Endothelial cell of umbilical vein (primary cell): Measurements from ENCODE around the gene KIF9. TPM values are rescaled to one million over a fixed set of nuclear protein-coding genes. Genes with fewer than 3 reads are reported as not detected.

ENCODE experiments used
- BruUV-seq: library from RNA; stranded (reverse); fragments of 400-500 nt; replicated peaks from 2 replicates; lab custom pipeline; 2021; lab: Mats Ljungman, UMichigan
- CTCF ChIA-PET: fragments of 300-600, 350-600 bp; sonication (Branson Sonifier 250); formaldehyde crosslinking; loops from one replicate; lab custom pipeline; 2021; ENCODE audit warnings: antibody characterized with exemption, inconsistent platforms; lab: Charles Lee
- POLR2A ChIA-PET: fragments of 300-600, 350-600 bp; sonication (Branson Sonifier 250); formaldehyde crosslinking; loops from one replicate; lab custom pipeline; 2021; ENCODE audit warnings: antibody characterized with exemption, inconsistent platforms; lab: Charles Lee
- DNase-seq: peaks from one replicate; pipeline ENCODE4 v3.0.0-alpha.2; 2011; ENCODE audit warnings: low read depth, low spot score
- FAIRE-seq: peaks from 2 replicates; lab custom pipeline; 2011; peaks lifted over from hg19 to GRCh38; lab: Jason Lieb, UNC
- H2AFZ ChIP-seq: 2 replicates; pipeline ENCODE4 v1.6.0; 2012; ENCODE audit warnings: low read depth, low read length, control low read depth, inconsistent platforms
- H3K27ac ChIP-seq: 2 replicates; pipeline ENCODE4 v1.5.1; 2011; ENCODE audit warnings: low read depth, mild to moderate bottlenecking, control low read depth, low read length, moderate library complexity; ENCODE audit not compliant: insufficient read depth
- H3K27me3 ChIP-seq, 2 experiments: 2 replicates each; pipeline versions ENCODE4 v1.6.0 to v1.6.1; 2011; ENCODE audit warnings: low read length in 2 of 2, mixed read lengths in 1 of 2; ENCODE audit not compliant: control insufficient read depth in 2 of 2, insufficient read depth in 2 of 2
- H3K36me3 ChIP-seq, 2 experiments: 2 replicates in 1 of 2; 3 replicates in 1 of 2; pipeline ENCODE4 v1.5.1; 2011; ENCODE audit warnings: low read length in 2 of 2, mild to moderate bottlenecking in 1 of 2, moderate library complexity in 1 of 2; ENCODE audit not compliant: control insufficient read depth in 2 of 2, insufficient read depth in 2 of 2; ENCODE audit errors: extremely low read depth in 1 of 2
- H3K4me1 ChIP-seq: 3 replicates; pipeline ENCODE4 v1.5.1; 2011; ENCODE audit warnings: mild to moderate bottlenecking, low read length; ENCODE audit not compliant: control insufficient read depth, insufficient read depth; ENCODE audit errors: extremely low read depth
- H3K4me2 ChIP-seq: 2 replicates; pipeline ENCODE4 v1.6.1; 2011; ENCODE audit warnings: low read length, control low read depth, mixed read lengths; ENCODE audit not compliant: insufficient read depth
- H3K4me3 ChIP-seq, 3 experiments: fragments of 200-600 bp in 1 of 3; sonication (generic), shearing (Covaris generic) in 1 of 3; replicated peaks in 1 of 3; 2 replicates each; pipeline ENCODE4 v1.5.1; 2011 to 2016; ENCODE audit warnings: control low read depth in 3 of 3, low read length in 3 of 3, mild to moderate bottlenecking in 2 of 3, inconsistent platforms in 1 of 3, low read depth in 1 of 3, moderate library complexity in 1 of 3; ENCODE audit not compliant: insufficient read depth in 1 of 3
- H3K79me2 ChIP-seq: 2 replicates; pipeline ENCODE4 v1.6.0; 2012; ENCODE audit warnings: low read length, inconsistent platforms; ENCODE audit not compliant: control insufficient read depth, insufficient read depth
- H3K9ac ChIP-seq: replicated peaks from 2 replicates; pipeline ENCODE3; 2011; ENCODE audit warnings: low read length, control low read depth; ENCODE audit not compliant: insufficient read depth; ENCODE audit errors: extremely low read depth
- H3K9me1 ChIP-seq: replicated peaks from 3 replicates; pipeline ENCODE4 v1.6.0; 2011; ENCODE audit warnings: mild to moderate bottlenecking, low read length; ENCODE audit not compliant: control insufficient read depth, insufficient read depth; ENCODE audit errors: extremely low read depth
- H3K9me3 ChIP-seq: replicated peaks from 2 replicates; pipeline ENCODE4 v1.5.1; 2012; ENCODE audit warnings: low read length, inconsistent platforms; ENCODE audit not compliant: control insufficient read depth, insufficient read depth
- H4K20me1 ChIP-seq: replicated peaks from 2 replicates; pipeline ENCODE3; 2011; ENCODE audit warnings: mild to moderate bottlenecking, low read length; ENCODE audit not compliant: control insufficient read depth, insufficient read depth; ENCODE audit errors: extremely low read depth
- CTCF ChIP-seq, 2 donors: IDR thresholded peaks; 1 replicate in 1 of 2; 2 replicates in 1 of 2; pipeline ENCODE4 v1.5.1; 2011; ENCODE audit warnings: low read length in 2 of 2, mild to moderate bottlenecking in 2 of 2, moderate library complexity in 2 of 2, control low read depth in 1 of 2, inconsistent platforms in 1 of 2, low read depth in 1 of 2; ENCODE audit not compliant: insufficient read depth in 1 of 2; ENCODE audit errors: extremely low read depth in 1 of 2
- EZH2 ChIP-seq: IDR thresholded peaks from 2 replicates; pipeline ENCODE4 v1.6.1; 2012; ENCODE audit warnings: borderline replicate concordance, low read depth, mild to moderate bottlenecking, moderate library complexity, low read length, inconsistent platforms; ENCODE audit not compliant: severe bottlenecking
- GATA2 ChIP-seq: IDR thresholded peaks from 2 replicates; pipeline ENCODE4 v1.7.0; 2011; ENCODE audit warnings: low read depth, mild to moderate bottlenecking, moderate library complexity, mixed read lengths, low read length; ENCODE audit not compliant: insufficient read length, insufficient read depth
- JUN ChIP-seq: IDR thresholded peaks from 2 replicates; pipeline ENCODE4 v1.6.1; 2011; ENCODE audit warnings: borderline replicate concordance, low read depth; ENCODE audit not compliant: insufficient read length, insufficient read depth
- MAX ChIP-seq: IDR thresholded peaks from 2 replicates; pipeline ENCODE4 v1.6.1; 2011; ENCODE audit not compliant: insufficient read depth, insufficient read length
- MYC ChIP-seq: IDR thresholded peaks from one replicate; pipeline ENCODE4 v1.6.1; 2011; ENCODE audit warnings: mild to moderate bottlenecking, low read depth, low read length
- POLR2A ChIP-seq: IDR thresholded peaks from 2 replicates; pipeline ENCODE4 v1.6.1; 2012; ENCODE audit warnings: low read depth, mild to moderate bottlenecking, control low read depth, low read length
- POLR2AphosphoS5 ChIP-seq: IDR thresholded peaks from 2 replicates; pipeline ENCODE4 v1.6.1; 2012; ENCODE audit warnings: low read depth, mild to moderate bottlenecking, control low read depth, low read length, moderate library complexity; ENCODE audit not compliant: insufficient read depth
- dilution Hi-C: fragments of 300-500 bp; cut with MboI; formaldehyde crosslinking; loops from one replicate; pipeline ENCODE4 v1.15.0; 2019; ENCODE audit warnings: low sequenced_read_pairs; ENCODE audit not compliant: extremely low pct_ligation_motif_present
- intact Hi-C: fragments of 100-400 bp; cut with micrococcal nuclease; formaldehyde crosslinking; loops from one replicate; pipeline ENCODE4 v1.10.0; 2022
- polyA plus RNA-seq, 4 experiments: library from polyadenylated mRNA; depleted of rRNA in 3 of 4; stranded (reverse) in 3 of 4; unstranded in 1 of 4; fragments of >200 nt; gene quantifications; 2 replicates each; pipeline versions ENCODE4 v1.2.1 to v1.2.3, GENCODE V29; 2011 to 2012; ENCODE audit warnings: missing spikeins in 1 of 4
- total RNA-seq: library from RNA; stranded (reverse); gene quantifications from 2 replicates; pipeline ENCODE4 v1.2.3, GENCODE V29; 2021

KIF9 gene
- total and polyA plus RNA-seq, 2 donors (not counting 3 experiments of a cell fraction or from before 2014, with no cell fraction given) = 20.5 to 22.4 TPM

- no peak overlapping the region for H3K27ac ChIP-seq
- H3K36me3 ChIP-seq = peaks cover 0 to 16% of the 10 kb centered on the region in 2 experiments
- DNase-seq (no peak), FAIRE-seq (no peak)
- H3K27me3 ChIP-seq = no peaks in the 10 kb centered on the region
- no peak overlapping the region for H3K9ac ChIP-seq
- no peaks in the 10 kb centered on the region for H3K9me1 ChIP-seq
- no TSS peak for BruUV-seq
- ChIA-PET CTCF (interaction anchor here (0.6 to 2.7 kb wide), 52 partner anchors 10 to 618 kb away, joined by 3 to 37 read pairs (median 4); partner anchors contain the start of genes CCDC12, NBEAL2, PTPN23 and SETD2), POLR2A (interaction anchor here (0.6 kb wide), 2 partner anchors 46 to 184 kb away, joined by 3 to 5 read pairs; no protein-coding TSS in a partner anchor)
- H4K20me1 ChIP-seq = no peaks in the 10 kb centered on the region
- H3K9me3 ChIP-seq = no peaks in the 10 kb centered on the region
- intact Hi-C loops = loop anchor here (1.0 to 10.0 kb wide), 6 partner anchors 41 to 616 kb away; partner anchors contain the start of genes KIF9 and KLHL18
- H3K79me2 ChIP-seq = no peaks in the 10 kb centered on the region
- TF ChIP-seq POLR2A (no peak), MYC (no peak), CTCF (IDR thresholded peaks at IDR 0.05; ENCODE audit: extremely low read depth in 1 of 2, insufficient read depth in 1 of 2, low read depth in 1 of 2, low read length in 2 of 2) (no peak), JUN (no peak), EZH2 (no peak), GATA2 (no peak), POLR2AphosphoS5 (no peak), MAX (no peak)
- H2AFZ ChIP-seq = no peak overlapping the region
- dilution Hi-C loops = no loop called here
- no peak overlapping the region for H3K4me3 ChIP-seq
- no peak overlapping the region for H3K4me2 ChIP-seq
- no peaks in the 10 kb centered on the region for H3K4me1 ChIP-seq
Observed at GRCh38 chr3:47323431-47324277, 41.1 kb upstream of the KIF9 start.
